Omental fat pad (tissue), 4 donors: ENCODE data around the gene ARHGAP6. TPM values are rescaled to one million over a fixed set of nuclear protein-coding genes. Genes with fewer than 3 reads are reported as not detected.

Source experiments
- ATAC-seq: fragments of 150-250 bp; one replicate; pipeline ENCODE4 v1.9.1; 2016; ENCODE audit warnings: mild to moderate bottlenecking, moderate library complexity; ENCODE audit not compliant: low FRiP score
- DNase-seq: peaks from one replicate; pipeline ENCODE4 v3.0.0-alpha.2; 2019; ENCODE audit warnings: low spot score
- total RNA-seq, 4 donors: library from RNA; depleted of rRNA; stranded (reverse); fragments of >200 nt; gene quantifications; one replicate each; pipeline ENCODE4 v1.1.0, GENCODE V29; 2016
- TF ChIP-seq, protein P1 (sequence below), 3 donors: fragments of 450-650 bp; IDR thresholded peaks; one replicate each; pipeline ENCODE4 v1.5.1; 2016 to 2017; ENCODE audit warnings: antibody characterized with exemption in 3 of 3, mild to moderate bottlenecking in 3 of 3, moderate library complexity in 2 of 3

The ARHGAP6 gene
- total RNA-seq, 4 donors from 2014 or later: 20.4 to 45.5 (median 25.1) TPM

DNA sequence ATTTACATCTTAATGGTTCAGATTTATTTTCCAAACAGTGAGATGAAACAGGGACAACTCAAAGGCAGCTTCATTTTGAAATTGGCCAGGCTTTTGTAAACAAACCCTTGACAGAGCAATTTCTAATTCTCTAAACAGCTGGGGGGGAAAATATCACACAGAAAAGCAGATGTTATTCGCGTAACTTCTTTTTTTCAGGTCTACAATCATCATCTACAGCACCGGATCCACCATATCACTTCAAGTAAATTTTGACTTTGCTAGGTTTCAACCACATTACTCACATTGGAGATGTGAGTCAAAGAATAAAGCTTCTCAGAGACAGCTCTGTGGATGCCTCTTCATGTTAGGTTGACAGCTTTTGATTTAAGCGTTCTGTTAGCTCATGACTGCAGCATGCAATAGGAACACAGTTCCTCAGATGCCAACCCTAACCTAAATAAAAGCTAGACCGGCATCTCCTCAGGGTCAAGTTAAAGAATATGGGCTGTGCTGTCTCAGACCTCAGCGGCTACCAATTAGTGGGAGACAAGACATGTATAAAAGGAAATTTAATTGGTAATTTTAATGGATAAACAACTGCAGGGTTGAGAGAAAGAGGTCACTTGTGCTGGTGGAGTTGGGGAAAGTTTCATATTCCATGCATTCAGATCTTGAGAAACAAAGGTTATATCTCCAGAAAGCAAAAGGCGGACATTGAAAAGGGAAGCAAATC is 345.8 kb downstream of the ARHGAP6 start:
- TF ChIP-seq, protein P1, sequence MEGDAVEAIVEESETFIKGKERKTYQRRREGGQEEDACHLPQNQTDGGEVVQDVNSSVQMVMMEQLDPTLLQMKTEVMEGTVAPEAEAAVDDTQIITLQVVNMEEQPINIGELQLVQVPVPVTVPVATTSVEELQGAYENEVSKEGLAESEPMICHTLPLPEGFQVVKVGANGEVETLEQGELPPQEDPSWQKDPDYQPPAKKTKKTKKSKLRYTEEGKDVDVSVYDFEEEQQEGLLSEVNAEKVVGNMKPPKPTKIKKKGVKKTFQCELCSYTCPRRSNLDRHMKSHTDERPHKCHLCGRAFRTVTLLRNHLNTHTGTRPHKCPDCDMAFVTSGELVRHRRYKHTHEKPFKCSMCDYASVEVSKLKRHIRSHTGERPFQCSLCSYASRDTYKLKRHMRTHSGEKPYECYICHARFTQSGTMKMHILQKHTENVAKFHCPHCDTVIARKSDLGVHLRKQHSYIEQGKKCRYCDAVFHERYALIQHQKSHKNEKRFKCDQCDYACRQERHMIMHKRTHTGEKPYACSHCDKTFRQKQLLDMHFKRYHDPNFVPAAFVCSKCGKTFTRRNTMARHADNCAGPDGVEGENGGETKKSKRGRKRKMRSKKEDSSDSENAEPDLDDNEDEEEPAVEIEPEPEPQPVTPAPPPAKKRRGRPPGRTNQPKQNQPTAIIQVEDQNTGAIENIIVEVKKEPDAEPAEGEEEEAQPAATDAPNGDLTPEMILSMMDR (IDR thresholded peaks at IDR 0.05): no peak
- DNase-seq: no peak
- ATAC-seq: no peak

DNA sequence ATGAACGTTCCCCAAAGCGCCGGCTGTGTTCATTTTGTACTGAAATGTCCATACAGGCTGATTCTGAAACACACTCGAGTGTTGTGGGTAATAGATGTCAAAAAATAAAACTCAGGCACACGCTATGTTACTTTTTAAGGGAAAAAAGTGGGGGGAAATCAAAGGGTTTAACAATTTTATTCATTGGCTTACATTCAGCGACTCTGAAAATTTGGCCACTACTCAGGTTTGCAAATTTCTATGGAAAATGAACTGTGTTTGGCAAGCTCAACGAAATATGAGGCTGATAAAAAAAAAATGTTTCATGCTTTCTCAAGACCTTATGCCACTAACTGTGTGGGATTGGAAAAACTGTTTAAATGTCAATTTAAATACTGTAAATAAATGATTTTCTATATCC is 354.0 kb downstream of the ARHGAP6 start:
- DNase-seq (no peak), ATAC-seq (no peak)
- TF ChIP-seq, protein P1 (IDR thresholded peaks at IDR 0.05): no peak

DNA sequence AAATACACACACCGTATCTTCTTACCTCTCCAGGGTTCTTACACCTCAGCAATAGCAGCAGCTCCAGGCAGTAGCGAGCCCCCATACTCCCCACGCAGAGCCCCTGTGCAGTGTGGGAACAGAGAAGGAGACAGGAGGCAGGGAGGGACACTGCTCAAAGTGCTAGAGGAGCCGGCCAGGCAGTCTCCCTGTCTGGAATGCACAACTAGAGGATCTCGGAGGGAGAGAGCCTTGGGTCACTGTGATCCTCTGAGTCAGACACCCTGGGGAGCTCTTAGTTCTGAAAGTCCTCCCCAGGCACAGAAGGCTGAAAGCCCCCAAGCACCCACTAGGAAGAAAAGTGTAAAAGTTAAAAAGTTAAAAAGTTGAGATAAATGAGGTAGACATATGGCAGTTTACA is 356.5 kb downstream of the ARHGAP6 start:
- ATAC-seq (no peak), DNase-seq (no peak)
- TF ChIP-seq, protein P1 (IDR thresholded peaks at IDR 0.05): no peak

DNA sequence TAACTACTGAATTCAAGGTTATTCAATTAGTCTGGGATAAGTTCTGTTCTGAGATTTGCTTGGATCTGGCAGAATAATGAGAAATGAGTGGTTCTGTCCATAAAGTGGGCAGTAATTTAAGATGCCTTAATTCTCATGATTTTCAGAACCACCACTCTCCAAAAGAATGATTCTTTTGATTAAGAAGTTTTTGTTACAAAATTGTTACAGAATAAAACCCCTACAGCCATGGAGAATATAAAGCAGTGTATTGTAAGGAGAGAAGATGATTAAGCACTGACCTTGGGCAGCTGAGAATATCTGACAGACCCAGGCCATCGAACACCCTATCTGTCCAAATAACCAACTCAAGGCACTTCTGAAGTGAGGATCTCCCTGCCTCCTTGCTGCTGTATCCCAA is 360.1 kb downstream of the ARHGAP6 start:
- TF ChIP-seq, protein P1 (IDR thresholded peaks at IDR 0.05): no peak
- DNase-seq: no peak
- no peak for ATAC-seq

DNA sequence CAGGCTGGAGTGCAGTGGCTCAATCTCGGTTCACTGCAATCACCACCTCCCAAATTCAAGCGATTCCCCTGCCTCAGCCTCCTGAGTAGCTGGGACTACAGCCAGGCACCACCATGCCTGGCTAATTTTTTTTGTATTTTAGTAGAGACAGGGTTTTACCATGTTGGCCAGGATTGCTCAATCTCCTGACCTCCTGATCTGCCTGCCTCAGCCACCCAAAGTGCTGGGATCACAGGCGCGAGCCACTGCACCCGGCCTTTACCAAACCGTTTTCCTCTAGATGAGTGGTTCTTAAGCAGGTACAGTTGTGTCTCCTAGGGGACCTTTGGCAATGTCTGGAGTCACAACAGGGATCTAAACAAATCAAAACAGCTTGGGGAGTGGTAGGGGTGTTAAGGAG is 360.9 kb downstream of the ARHGAP6 start:
- no peak for DNase-seq
- ATAC-seq: no peak
- TF ChIP-seq, protein P1 (IDR thresholded peaks at IDR 0.05): no peak

- ATAC-seq (no peak), DNase-seq (no peak)
- TF ChIP-seq, protein P1 (IDR thresholded peaks at IDR 0.05): no peak
Observed at GRCh38 chrX:11298600-11298999, 367.1 kb downstream of the ARHGAP6 start.

- ATAC-seq (no peak), DNase-seq (no peak)
- TF ChIP-seq, protein P1 (IDR thresholded peaks at IDR 0.05): no peak
Observed at GRCh38 chrX:11296051-11296450, 369.7 kb downstream of the ARHGAP6 start.
